ENCODE results near the gene TAGAP.
"Not testable (repeated sequence)": the region's sequence is repeated elsewhere in the genome, so short reads cannot be mapped to it uniquely, and the experiment has no call there.

TAGAP gene

DNA sequence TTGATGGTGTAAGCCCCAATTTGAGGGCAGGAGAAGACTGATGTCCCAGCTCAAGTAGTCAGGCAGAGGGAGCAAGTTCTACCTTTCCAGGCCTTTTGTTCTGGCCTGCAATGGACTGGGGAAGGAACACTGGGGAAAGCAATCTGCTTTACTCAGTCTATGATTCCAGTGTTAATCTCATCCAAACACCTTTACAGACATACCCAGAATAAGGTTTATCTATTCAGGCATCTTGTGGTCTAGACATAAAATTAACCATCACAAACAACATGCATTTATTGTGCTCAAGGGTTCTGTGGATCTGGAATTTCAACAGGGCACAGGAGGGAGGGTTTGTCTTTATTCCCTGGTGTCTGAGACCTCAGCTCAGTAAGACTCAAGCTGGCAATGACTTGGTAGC is 30.4 kb downstream of the TAGAP start:
- Mint-ChIP-seq H3K4me3 (no peak overlapping the region), H3K36me3 (ENCODE audit: low read depth) (no peaks in the 10 kb centered on the region), H3K9me3 (peaks cover 6% of the 10 kb centered on the region), H3K27me3 (ENCODE audit: low read depth, poor library complexity) (no peaks in the 10 kb centered on the region), H3K27ac (no peak overlapping the region), H3K4me1 (no peaks in the 10 kb centered on the region)
- DNase-seq, result no peak
- TF ChIP-seq, protein P1, sequence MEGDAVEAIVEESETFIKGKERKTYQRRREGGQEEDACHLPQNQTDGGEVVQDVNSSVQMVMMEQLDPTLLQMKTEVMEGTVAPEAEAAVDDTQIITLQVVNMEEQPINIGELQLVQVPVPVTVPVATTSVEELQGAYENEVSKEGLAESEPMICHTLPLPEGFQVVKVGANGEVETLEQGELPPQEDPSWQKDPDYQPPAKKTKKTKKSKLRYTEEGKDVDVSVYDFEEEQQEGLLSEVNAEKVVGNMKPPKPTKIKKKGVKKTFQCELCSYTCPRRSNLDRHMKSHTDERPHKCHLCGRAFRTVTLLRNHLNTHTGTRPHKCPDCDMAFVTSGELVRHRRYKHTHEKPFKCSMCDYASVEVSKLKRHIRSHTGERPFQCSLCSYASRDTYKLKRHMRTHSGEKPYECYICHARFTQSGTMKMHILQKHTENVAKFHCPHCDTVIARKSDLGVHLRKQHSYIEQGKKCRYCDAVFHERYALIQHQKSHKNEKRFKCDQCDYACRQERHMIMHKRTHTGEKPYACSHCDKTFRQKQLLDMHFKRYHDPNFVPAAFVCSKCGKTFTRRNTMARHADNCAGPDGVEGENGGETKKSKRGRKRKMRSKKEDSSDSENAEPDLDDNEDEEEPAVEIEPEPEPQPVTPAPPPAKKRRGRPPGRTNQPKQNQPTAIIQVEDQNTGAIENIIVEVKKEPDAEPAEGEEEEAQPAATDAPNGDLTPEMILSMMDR (IDR thresholded peaks at IDR 0.05), result no peak

DNA sequence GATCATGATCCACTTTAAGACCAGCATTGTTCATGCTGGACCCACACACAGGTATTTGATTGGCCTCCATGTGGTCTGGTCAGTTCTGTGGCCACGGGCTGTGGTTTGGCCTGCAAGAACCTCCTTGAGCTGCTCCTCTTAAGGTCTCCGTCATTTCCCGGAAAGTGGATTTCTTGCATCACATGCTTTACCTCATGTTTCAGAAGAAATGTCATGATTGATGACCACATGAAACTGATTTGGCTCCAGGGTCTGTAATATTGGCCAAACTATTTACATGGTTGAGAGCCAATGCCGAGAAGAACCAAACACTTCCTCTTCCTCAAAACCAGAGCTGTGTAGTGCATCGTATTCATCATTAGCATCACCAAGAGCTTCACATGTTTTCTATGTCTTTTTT is 31.6 kb downstream of the TAGAP start:
- H3K27ac Mint-ChIP-seq, result no peak overlapping the region
- no peaks in the 10 kb centered on the region for H3K27me3 Mint-ChIP-seq (ENCODE audit: low read depth, poor library complexity)
- DNase-seq, result no peak
- no peak overlapping the region for H3K4me3 Mint-ChIP-seq
- H3K9me3 Mint-ChIP-seq, result peaks cover 6% of the 10 kb centered on the region
- H3K4me1 Mint-ChIP-seq, result no peaks in the 10 kb centered on the region
- H3K36me3 Mint-ChIP-seq (ENCODE audit: low read depth), result no peaks in the 10 kb centered on the region
- TF ChIP-seq, protein P1 (IDR thresholded peaks at IDR 0.05), result no peak

DNA sequence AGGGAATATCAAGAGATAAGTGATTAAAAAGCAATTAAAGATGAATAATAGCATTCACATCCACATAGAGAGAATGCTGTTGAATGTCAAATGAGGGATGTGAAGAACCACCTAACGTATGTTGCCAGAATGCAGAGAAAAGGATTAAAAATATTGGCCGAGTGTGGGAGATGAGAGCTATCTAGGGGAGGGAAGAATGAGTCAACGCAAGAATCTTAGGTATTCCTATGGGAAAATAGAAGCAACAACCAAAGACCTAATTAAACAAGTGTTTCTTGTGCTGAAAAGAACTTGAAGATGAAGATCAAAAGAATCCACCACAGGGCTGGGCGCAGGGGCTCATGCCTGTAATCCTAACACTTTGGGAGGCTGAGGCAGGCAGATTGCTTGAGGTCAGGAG is 32.6 kb downstream of the TAGAP start:
- no peaks in the 10 kb centered on the region for H3K27me3 Mint-ChIP-seq (ENCODE audit: low read depth, poor library complexity)
- H3K4me3 Mint-ChIP-seq, result no peak overlapping the region
- DNase-seq, result no peak
- H3K27ac Mint-ChIP-seq, result no peak overlapping the region
- H3K36me3 Mint-ChIP-seq (ENCODE audit: low read depth), result no peaks in the 10 kb centered on the region
- H3K4me1 Mint-ChIP-seq, result peaks cover 6% of the 10 kb centered on the region
- H3K9me3 Mint-ChIP-seq, result peaks cover 6% of the 10 kb centered on the region
- TF ChIP-seq, protein P1 (IDR thresholded peaks at IDR 0.05), result no peak

DNA sequence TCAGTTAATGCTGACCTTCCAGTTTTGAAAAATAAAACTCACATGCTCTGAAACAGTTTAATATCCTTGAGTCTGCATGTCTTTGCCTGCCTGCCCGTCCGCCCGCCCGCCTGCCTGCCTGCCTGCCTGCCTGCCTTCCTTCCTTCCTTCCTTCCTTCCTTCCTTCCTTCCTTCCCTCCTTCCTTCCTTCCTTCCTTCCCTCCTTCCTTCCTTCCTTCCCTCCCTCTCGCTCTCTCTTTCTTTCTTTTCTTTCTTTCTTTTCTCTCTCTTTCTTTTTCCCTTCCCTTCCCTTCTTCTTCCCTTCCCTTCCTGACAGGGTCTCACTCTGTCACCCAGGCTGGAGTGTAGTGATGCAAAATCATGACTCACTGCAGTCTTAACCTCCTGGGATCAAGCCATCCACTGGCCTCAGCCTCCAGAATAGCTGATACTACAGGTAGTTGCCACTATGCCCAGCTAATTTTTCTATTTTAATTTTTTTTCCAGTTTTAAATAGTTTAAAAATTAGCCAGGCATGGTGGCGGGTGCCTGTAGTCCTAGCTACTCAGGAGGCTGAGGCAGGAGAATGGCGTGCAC is 34.7 kb downstream of the TAGAP start:
- H3K36me3 Mint-ChIP-seq (ENCODE audit: low read depth); H3K4me3 Mint-ChIP-seq; DNase-seq; H3K4me1 Mint-ChIP-seq; H3K9me3 Mint-ChIP-seq; H3K27me3 Mint-ChIP-seq (ENCODE audit: low read depth, poor library complexity); H3K27ac Mint-ChIP-seq: not testable (repeated sequence)

DNA sequence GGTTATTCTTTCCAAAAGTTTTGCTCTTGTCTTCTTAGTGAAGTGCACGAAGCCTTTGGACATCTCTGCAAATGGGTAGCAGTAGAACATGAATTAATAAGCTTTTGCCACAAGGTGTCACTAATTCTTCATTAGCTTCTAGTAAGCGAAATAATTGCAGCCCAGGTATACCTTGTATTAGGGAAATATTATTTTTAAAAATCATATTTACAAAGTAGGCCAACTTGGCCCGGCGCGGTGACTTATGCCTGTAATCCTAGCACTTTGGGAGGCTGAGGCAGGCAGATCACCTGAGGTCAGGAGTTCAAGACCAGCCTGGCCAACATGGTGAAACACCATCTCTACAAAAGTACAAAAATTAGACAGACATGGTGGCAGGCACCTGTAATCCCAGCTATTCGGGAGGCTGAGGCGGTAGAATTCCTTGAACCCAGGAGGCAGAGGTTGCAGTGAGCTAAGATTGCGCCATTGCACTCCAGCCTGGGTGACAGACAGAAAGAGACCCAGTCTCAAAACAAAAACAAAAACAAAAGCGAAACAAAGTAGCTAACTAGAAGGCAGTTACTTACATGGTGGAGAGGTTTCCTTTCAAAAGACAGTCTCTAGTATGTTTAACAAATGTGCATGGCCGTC is 36.0 kb downstream of the TAGAP start:
- H3K9me3 Mint-ChIP-seq, result no peaks in the 10 kb centered on the region
- H3K4me1 Mint-ChIP-seq, result peaks cover 8% of the 10 kb centered on the region
- TF ChIP-seq, protein P1 (IDR thresholded peaks at IDR 0.05), result peak; percentile 29
- H3K36me3 Mint-ChIP-seq (ENCODE audit: low read depth), result no peaks in the 10 kb centered on the region
- peaks cover 2% of the 10 kb centered on the region for H3K27me3 Mint-ChIP-seq (ENCODE audit: low read depth, poor library complexity)
- H3K4me3 Mint-ChIP-seq, result no peak overlapping the region
- no peak overlapping the region for H3K27ac Mint-ChIP-seq
- DNase-seq, result no peak

DNA sequence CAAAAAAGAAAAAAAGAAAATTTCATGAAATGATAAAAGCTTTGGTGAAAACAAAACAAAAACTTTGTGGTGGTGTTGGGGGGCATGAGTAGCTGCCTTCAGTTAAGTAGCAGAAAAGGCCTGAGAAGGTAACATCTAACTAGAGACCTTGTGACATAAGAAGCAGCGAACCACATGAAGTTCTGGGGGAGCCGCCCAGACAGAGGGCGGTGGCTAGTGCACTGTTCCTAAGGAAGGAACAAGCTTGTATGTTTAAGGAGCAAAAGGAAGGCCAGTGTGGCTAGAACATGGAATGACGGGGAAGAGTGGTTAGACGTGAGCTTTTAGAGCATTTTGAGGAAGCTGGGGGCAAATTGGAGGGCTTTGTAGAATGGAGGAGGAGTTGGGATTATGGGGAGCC is 37.3 kb downstream of the TAGAP start:
- no peak for DNase-seq
- H3K4me3 Mint-ChIP-seq, result no peak overlapping the region
- H3K9me3 Mint-ChIP-seq, result peaks cover 3% of the 10 kb centered on the region
- peak overlapping the region; percentile 15 for H3K27ac Mint-ChIP-seq
- TF ChIP-seq, protein P1 (IDR thresholded peaks at IDR 0.05), result no peak
- H3K27me3 Mint-ChIP-seq (ENCODE audit: low read depth, poor library complexity), result peaks cover 2% of the 10 kb centered on the region
- H3K36me3 Mint-ChIP-seq (ENCODE audit: low read depth), result peaks cover 4% of the 10 kb centered on the region
- peaks cover 12% of the 10 kb centered on the region for H3K4me1 Mint-ChIP-seq
